Endothelial cell of umbilical vein (primary cell): ENCODE results near the gene EXOC7. TPM values are rescaled to one million over a fixed set of nuclear protein-coding genes. Genes with fewer than 3 reads are reported as not detected.

Source experiments
- BruUV-seq: library from RNA; stranded (reverse); fragments of 400-500 nt; replicated peaks from 2 replicates; lab custom pipeline; 2021; lab: Mats Ljungman, UMichigan
- CTCF ChIA-PET: fragments of 300-600, 350-600 bp; sonication (Branson Sonifier 250); formaldehyde crosslinking; loops from one replicate; lab custom pipeline; 2021; ENCODE audit warnings: antibody characterized with exemption, inconsistent platforms; lab: Charles Lee
- POLR2A ChIA-PET: fragments of 300-600, 350-600 bp; sonication (Branson Sonifier 250); formaldehyde crosslinking; loops from one replicate; lab custom pipeline; 2021; ENCODE audit warnings: antibody characterized with exemption, inconsistent platforms; lab: Charles Lee
- DNase-seq: peaks from one replicate; pipeline ENCODE4 v3.0.0-alpha.2; 2011; ENCODE audit warnings: low read depth, low spot score
- FAIRE-seq: peaks from 2 replicates; lab custom pipeline; 2011; peaks lifted over from hg19 to GRCh38; lab: Jason Lieb, UNC
- H2AFZ ChIP-seq: 2 replicates; pipeline ENCODE4 v1.6.0; 2012; ENCODE audit warnings: low read depth, low read length, control low read depth, inconsistent platforms
- H3K27ac ChIP-seq: 2 replicates; pipeline ENCODE4 v1.5.1; 2011; ENCODE audit warnings: low read depth, mild to moderate bottlenecking, control low read depth, low read length, moderate library complexity; ENCODE audit not compliant: insufficient read depth
- H3K27me3 ChIP-seq, 2 experiments: 2 replicates each; pipeline versions ENCODE4 v1.6.0 to v1.6.1; 2011; ENCODE audit warnings: low read length in 2 of 2, mixed read lengths in 1 of 2; ENCODE audit not compliant: control insufficient read depth in 2 of 2, insufficient read depth in 2 of 2
- H3K36me3 ChIP-seq, 2 experiments: 2 replicates in 1 of 2; 3 replicates in 1 of 2; pipeline ENCODE4 v1.5.1; 2011; ENCODE audit warnings: low read length in 2 of 2, mild to moderate bottlenecking in 1 of 2, moderate library complexity in 1 of 2; ENCODE audit not compliant: control insufficient read depth in 2 of 2, insufficient read depth in 2 of 2; ENCODE audit errors: extremely low read depth in 1 of 2
- H3K4me1 ChIP-seq: 3 replicates; pipeline ENCODE4 v1.5.1; 2011; ENCODE audit warnings: mild to moderate bottlenecking, low read length; ENCODE audit not compliant: control insufficient read depth, insufficient read depth; ENCODE audit errors: extremely low read depth
- H3K4me2 ChIP-seq: 2 replicates; pipeline ENCODE4 v1.6.1; 2011; ENCODE audit warnings: low read length, control low read depth, mixed read lengths; ENCODE audit not compliant: insufficient read depth
- H3K4me3 ChIP-seq, 3 experiments: fragments of 200-600 bp in 1 of 3; sonication (generic), shearing (Covaris generic) in 1 of 3; replicated peaks in 1 of 3; 2 replicates each; pipeline ENCODE4 v1.5.1; 2011 to 2016; ENCODE audit warnings: control low read depth in 3 of 3, low read length in 3 of 3, mild to moderate bottlenecking in 2 of 3, inconsistent platforms in 1 of 3, low read depth in 1 of 3, moderate library complexity in 1 of 3; ENCODE audit not compliant: insufficient read depth in 1 of 3
- H3K79me2 ChIP-seq: 2 replicates; pipeline ENCODE4 v1.6.0; 2012; ENCODE audit warnings: low read length, inconsistent platforms; ENCODE audit not compliant: control insufficient read depth, insufficient read depth
- H3K9ac ChIP-seq: replicated peaks from 2 replicates; pipeline ENCODE3; 2011; ENCODE audit warnings: low read length, control low read depth; ENCODE audit not compliant: insufficient read depth; ENCODE audit errors: extremely low read depth
- H3K9me1 ChIP-seq: replicated peaks from 3 replicates; pipeline ENCODE4 v1.6.0; 2011; ENCODE audit warnings: mild to moderate bottlenecking, low read length; ENCODE audit not compliant: control insufficient read depth, insufficient read depth; ENCODE audit errors: extremely low read depth
- H3K9me3 ChIP-seq: replicated peaks from 2 replicates; pipeline ENCODE4 v1.5.1; 2012; ENCODE audit warnings: low read length, inconsistent platforms; ENCODE audit not compliant: control insufficient read depth, insufficient read depth
- H4K20me1 ChIP-seq: replicated peaks from 2 replicates; pipeline ENCODE3; 2011; ENCODE audit warnings: mild to moderate bottlenecking, low read length; ENCODE audit not compliant: control insufficient read depth, insufficient read depth; ENCODE audit errors: extremely low read depth
- EZH2 ChIP-seq: IDR thresholded peaks from 2 replicates; pipeline ENCODE4 v1.6.1; 2012; ENCODE audit warnings: borderline replicate concordance, low read depth, mild to moderate bottlenecking, moderate library complexity, low read length, inconsistent platforms; ENCODE audit not compliant: severe bottlenecking
- FOS ChIP-seq: IDR thresholded peaks from 2 replicates; pipeline ENCODE4 v1.6.1; 2011; ENCODE audit warnings: mild to moderate bottlenecking, low read length, moderate library complexity, borderline replicate concordance; ENCODE audit not compliant: insufficient read depth
- GATA2 ChIP-seq: IDR thresholded peaks from 2 replicates; pipeline ENCODE4 v1.7.0; 2011; ENCODE audit warnings: low read depth, mild to moderate bottlenecking, moderate library complexity, mixed read lengths, low read length; ENCODE audit not compliant: insufficient read length, insufficient read depth
- POLR2A ChIP-seq: IDR thresholded peaks from 2 replicates; pipeline ENCODE4 v1.6.1; 2012; ENCODE audit warnings: low read depth, mild to moderate bottlenecking, control low read depth, low read length
- POLR2AphosphoS5 ChIP-seq: IDR thresholded peaks from 2 replicates; pipeline ENCODE4 v1.6.1; 2012; ENCODE audit warnings: low read depth, mild to moderate bottlenecking, control low read depth, low read length, moderate library complexity; ENCODE audit not compliant: insufficient read depth
- dilution Hi-C: fragments of 300-500 bp; cut with MboI; formaldehyde crosslinking; loops from one replicate; pipeline ENCODE4 v1.15.0; 2019; ENCODE audit warnings: low sequenced_read_pairs; ENCODE audit not compliant: extremely low pct_ligation_motif_present
- intact Hi-C: fragments of 100-400 bp; cut with micrococcal nuclease; formaldehyde crosslinking; loops from one replicate; pipeline ENCODE4 v1.10.0; 2022
- polyA plus RNA-seq, 4 experiments: library from polyadenylated mRNA; depleted of rRNA in 3 of 4; stranded (reverse) in 3 of 4; unstranded in 1 of 4; fragments of >200 nt; gene quantifications; 2 replicates each; pipeline versions ENCODE4 v1.2.1 to v1.2.3, GENCODE V29; 2011 to 2012; ENCODE audit warnings: missing spikeins in 1 of 4
- total RNA-seq: library from RNA; stranded (reverse); gene quantifications from 2 replicates; pipeline ENCODE4 v1.2.3, GENCODE V29; 2021
- TF ChIP-seq, protein P1 (sequence below), 2 donors: IDR thresholded peaks; 1 replicate in 1 of 2; 2 replicates in 1 of 2; pipeline ENCODE4 v1.5.1; 2011; ENCODE audit warnings: low read length in 2 of 2, mild to moderate bottlenecking in 2 of 2, moderate library complexity in 2 of 2, control low read depth in 1 of 2, inconsistent platforms in 1 of 2, low read depth in 1 of 2; ENCODE audit not compliant: insufficient read depth in 1 of 2; ENCODE audit errors: extremely low read depth in 1 of 2

The EXOC7 gene
- total and polyA plus RNA-seq, 2 donors (not counting 3 experiments of a cell fraction or from before 2014, with no cell fraction given) = 91.5 to 137 TPM

DNA sequence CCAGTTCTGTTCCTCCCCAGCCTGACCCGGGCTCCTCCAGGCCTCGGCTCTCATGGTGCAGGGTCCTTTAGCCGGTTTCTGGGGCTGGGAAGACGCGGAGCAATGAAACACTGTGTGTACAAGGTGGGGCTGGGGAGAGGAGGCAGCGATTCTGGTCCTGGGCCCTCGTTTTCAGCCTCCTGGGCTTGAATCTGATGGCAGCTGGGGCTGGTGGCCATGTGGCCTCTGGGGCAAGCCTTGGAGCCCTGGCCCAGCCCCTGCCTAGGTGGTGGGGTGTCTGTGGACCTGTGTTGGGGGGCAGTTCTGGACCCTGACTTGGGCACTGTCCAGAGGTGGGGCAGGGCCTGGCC, 33.4 kb upstream of the EXOC7 start:
- H3K27ac ChIP-seq = no peak overlapping the region
- intact Hi-C loops = no loop called here
- H3K27me3 ChIP-seq = peaks cover 17 to 26% of the 10 kb centered on the region in 2 experiments
- H3K4me3 ChIP-seq = no peak overlapping the region
- no peaks in the 10 kb centered on the region for H3K9me3 ChIP-seq
- no TSS peak for BruUV-seq
- H3K9ac ChIP-seq = no peak overlapping the region
- no peaks in the 10 kb centered on the region for H3K36me3 ChIP-seq
- H4K20me1 ChIP-seq = no peaks in the 10 kb centered on the region
- no peak overlapping the region for H2AFZ ChIP-seq
- no peaks in the 10 kb centered on the region for H3K9me1 ChIP-seq
- no peak for TF ChIP-seq GATA2
- no peak for TF ChIP-seq FOS
- TF ChIP-seq POLR2AphosphoS5 = no peak
- TF ChIP-seq EZH2 = no peak
- TF ChIP-seq POLR2A = no peak
- TF ChIP-seq, protein P1, sequence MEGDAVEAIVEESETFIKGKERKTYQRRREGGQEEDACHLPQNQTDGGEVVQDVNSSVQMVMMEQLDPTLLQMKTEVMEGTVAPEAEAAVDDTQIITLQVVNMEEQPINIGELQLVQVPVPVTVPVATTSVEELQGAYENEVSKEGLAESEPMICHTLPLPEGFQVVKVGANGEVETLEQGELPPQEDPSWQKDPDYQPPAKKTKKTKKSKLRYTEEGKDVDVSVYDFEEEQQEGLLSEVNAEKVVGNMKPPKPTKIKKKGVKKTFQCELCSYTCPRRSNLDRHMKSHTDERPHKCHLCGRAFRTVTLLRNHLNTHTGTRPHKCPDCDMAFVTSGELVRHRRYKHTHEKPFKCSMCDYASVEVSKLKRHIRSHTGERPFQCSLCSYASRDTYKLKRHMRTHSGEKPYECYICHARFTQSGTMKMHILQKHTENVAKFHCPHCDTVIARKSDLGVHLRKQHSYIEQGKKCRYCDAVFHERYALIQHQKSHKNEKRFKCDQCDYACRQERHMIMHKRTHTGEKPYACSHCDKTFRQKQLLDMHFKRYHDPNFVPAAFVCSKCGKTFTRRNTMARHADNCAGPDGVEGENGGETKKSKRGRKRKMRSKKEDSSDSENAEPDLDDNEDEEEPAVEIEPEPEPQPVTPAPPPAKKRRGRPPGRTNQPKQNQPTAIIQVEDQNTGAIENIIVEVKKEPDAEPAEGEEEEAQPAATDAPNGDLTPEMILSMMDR (IDR thresholded peaks at IDR 0.05; ENCODE audit: extremely low read depth in 1 of 2, insufficient read depth in 1 of 2, low read depth in 1 of 2, low read length in 2 of 2) = no peak
- peaks cover 4% of the 10 kb centered on the region for H3K4me1 ChIP-seq
- FAIRE-seq = no peak
- no peaks in the 10 kb centered on the region for H3K79me2 ChIP-seq
- ChIA-PET POLR2A (no interaction called here), CTCF (interaction anchor here (0.6 to 1.3 kb wide), 2 partner anchors 16 to 45 kb away, joined by 3 to 8 read pairs; no protein-coding TSS in a partner anchor)
- DNase-seq = no peak
- no peak overlapping the region for H3K4me2 ChIP-seq
- dilution Hi-C loops = no loop called here
